8988T (cell line): ENCODE measurements around the gene ATG10.
"Not testable (repeated sequence)": the region's sequence is repeated elsewhere in the genome, so short reads cannot be mapped to it uniquely, and the experiment has no call there.

ENCODE experiments used
- DNase-seq: peaks from one replicate; pipeline ENCODE4 v3.0.0; 2011

ATG10 gene

DNA sequence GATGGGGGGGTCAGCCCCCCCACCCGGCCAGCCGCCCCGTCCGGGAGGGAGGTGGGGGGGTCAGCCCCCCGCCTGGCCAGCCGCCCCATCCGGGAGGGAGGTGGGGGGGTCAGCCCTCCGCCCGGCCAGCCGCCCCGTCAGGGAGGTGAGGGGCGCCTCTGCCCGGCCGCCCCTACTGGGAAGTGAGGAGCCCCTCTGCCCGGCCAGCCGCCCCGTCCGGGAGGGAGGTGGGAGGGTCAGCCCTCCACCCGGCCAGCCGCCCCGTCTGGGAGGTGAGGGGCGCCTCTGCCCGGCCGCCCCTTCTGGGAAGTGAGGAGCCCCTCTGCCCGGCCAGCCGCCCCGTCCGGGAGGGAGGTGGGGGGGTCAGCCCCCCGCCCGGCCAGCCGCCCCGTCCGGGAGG is 168.0 kb downstream of the ATG10 start:
- DNase-seq = not testable (repeated sequence)

DNA sequence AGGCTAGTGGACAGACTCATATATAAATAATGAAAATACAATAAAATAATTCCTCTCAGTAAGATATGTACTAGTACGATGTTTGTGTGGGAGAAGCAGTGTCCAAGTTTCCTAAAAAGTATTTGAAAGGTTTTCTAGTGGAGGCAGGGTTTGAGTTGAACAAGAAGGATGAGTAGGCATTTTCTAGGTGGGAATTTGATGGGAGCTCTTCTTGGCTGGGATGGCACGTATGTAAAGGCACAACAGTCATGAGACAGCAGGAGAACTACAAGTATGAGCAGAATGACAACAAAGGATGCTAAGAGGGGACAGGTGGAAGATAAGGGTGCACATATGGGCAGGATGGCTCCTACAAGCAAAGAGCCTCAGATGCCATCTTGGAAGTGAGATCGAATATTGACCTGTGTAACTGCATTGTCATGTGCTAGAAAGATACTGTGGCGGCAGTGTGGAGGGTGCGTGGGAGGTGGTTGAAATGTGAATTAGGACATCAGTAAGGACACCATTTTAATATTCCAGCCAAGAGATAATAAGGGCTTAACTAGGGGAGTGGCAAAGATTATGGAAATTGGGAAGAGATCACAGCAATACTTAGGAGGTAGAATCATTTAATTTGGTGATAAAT is 170.5 kb downstream of the ATG10 start:
- DNase-seq = no peak

DNA sequence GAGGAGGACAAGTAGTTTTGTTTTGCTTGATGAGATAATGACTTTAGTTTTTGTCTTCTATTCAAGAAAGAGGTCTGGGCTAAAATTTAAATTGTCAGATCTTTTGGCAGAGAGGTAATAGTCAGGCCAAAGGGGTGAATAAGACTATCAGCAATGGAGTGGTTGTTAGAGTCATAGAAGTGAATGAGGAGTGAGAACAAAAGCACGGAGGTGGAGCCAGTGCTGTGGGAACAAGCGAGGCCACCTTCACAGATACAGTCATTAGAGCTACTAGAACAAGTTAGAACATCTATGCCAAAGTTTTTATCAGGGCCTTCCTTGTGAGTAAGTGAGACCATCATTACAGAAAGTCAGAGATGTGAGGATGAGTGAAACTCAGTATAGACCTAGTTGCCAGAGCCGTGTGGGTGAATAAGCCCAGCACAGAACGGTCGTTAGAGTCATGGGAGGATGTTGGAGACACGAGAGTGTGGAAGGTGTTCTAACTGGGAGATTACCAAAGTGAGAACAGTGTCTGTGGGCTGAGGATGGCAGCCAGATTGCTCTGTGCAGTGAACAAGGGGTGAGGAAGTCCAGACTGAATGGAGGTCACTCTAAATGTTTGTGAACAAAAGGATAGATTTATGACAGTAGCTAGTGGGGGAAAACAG is 171.2 kb downstream of the ATG10 start:
- DNase-seq = no peak

DNA sequence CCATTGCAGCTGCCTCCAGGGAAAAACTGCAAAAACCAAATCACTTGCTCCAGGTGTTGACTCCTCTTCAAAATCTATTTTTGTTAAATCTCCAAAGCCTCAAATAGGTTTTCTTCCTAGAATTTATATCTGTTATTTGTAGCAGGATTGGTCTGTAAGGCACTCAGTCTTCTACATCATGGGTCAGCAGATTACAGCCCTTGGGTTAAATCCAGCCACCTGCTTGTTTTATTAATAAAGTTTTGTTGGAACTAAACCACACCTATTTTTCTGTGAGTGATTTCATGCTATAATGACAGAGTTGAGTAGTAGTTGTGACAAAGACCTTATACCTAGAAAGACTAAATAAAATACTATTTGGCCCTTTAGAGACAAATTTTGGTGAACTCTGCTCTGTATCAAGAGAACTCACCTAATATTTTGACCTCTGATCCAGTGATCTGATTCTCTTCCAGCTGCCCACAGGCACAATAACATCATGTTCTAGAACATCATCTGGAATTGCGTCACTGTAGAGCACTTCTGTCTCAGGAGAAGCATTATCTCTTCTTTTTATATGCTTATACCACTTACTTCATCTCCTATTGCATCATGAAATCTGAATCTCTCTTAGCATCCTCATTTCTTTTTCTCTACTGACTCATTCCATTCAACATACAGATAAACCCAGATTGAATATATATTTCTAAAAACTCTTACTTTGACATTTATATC is 176.2 kb downstream of the ATG10 start:
- no peak for DNase-seq

DNA sequence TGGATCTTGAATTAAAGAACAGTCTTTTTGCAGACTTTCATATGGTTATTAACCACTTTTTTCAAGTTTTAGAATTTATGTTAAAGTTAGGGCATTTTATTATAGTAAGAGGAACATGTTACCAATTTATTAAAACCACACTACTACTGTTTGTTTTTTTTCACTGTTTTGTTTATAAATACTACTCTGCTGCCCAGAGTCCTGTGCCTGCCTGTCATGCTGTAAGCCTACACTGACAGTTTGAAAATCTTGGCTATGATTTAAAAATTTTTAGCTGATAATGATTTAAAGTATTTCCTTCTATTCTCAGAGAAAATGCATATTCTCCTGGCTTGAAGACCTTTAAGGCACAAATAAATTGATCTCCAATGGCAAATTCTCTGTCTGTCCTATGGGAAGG is 177.6 kb downstream of the ATG10 start:
- no peak for DNase-seq

DNA sequence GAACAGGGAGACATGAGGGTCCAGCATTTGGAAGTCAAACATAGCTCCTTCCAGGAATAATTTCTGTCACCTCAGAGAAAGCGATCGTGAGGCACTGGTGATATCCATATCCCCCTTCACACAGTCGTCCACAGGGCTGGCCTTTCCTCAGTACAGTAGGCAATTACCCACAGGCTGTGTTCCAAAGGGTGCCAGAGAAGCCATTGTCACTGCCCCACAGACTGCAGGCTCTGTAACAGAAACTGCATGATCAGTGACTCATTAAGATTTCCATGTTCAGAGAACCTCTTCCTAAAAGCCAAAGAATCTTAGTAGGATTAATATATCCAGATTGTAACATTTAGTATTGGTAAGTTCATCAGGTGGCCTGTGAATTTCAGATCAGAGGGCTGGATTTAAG is 178.7 kb downstream of the ATG10 start:
- DNase-seq = no peak

DNA sequence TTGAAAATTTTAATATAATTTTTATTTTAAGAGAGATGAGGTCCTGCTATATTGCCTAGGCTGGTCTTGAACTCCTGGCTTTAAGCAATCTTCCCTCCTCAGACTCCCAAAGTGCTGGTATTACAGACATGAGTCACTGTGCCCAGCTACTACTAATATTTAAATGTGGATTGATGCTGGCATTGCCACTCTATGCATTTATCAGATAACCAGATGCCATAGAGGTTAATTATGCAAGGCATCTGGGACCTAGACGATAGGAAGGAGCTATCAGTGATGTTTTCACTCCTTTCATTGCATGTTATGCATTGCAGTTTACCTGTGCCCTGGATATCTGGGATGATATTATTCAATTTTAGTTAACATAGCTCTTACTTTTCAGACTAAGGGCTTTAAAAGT is 179.4 kb downstream of the ATG10 start:
- no peak for DNase-seq

DNA sequence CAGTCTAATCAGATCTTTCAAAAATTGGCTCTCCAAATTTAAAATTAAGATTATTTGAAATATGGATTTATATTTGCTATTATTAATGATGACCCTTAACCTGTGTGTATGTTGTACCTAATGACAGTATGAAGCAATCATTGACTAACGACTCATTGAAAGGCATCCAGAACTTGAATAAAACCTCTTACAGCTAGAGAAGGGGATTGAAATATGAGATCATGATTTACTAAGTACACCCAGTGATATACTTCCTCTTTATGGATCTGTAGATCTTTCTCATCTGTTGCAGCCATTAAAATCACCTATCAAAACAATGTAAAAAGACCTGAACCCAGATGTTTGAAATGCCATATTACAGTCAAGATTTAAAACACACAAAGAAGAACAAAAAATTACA is 179.8 kb downstream of the ATG10 start:
- no peak for DNase-seq

DNA sequence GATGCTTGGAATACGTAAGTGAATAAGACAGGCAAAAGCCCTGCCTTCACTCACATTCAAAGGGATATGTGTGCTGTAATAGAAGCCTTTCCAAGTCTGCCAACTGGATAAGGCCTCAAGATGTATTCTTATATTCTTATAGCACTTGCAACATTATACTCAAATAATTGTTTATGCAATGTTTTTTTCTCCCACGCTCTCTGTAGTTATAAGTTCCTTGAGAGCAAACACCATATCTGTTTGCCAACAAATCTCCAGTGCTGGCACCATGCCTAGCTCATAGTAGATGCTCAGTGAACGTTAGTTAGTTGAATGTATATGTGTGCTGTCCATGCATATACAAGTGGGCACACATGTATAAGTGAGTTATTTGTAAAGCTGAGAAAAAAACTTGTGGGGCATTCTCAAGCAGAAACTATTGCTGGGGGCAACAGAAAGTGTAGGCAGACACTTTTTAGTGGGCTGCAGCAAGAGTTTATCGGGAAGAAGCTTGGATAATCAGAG is 181.2 kb downstream of the ATG10 start:
- no peak for DNase-seq

DNA sequence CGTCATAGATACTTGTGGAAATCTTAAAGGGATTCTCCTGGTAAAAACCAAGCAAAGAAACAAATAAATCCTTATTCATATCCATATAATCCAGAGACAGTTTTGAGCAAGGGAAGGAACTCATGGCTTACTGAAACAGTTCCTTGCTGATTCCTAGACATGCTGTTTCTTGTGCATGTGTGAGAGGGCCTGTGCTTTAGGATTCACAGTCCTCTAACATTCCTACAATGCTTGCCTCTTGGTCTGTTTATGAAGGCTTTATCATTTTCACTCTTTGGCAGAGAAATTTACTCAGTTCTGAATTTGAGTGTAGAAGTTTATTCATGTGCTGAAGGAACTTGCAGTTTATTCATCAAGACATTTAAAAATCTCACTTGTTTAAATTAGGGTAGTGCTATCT is 183.0 kb downstream of the ATG10 start:
- DNase-seq = no peak

DNA sequence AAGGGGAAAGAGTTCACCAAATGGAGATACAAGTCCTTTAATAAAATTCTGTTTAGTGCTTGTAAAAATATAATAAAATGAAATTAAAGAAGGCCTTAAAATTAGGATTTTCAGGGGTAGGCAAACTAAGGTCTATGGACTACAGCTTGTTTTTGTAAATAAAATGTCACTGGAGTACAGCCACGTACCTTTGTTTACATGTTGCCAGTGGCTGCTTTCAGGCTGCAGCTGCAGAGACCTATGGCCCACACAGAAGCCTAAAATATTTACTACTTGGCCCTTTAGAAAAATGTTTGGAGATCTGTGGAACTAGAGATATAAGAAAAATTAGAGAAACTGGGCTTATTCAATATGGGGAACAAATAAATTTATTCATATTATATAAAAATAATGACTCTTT is 183.5 kb downstream of the ATG10 start:
- DNase-seq = no peak

DNA sequence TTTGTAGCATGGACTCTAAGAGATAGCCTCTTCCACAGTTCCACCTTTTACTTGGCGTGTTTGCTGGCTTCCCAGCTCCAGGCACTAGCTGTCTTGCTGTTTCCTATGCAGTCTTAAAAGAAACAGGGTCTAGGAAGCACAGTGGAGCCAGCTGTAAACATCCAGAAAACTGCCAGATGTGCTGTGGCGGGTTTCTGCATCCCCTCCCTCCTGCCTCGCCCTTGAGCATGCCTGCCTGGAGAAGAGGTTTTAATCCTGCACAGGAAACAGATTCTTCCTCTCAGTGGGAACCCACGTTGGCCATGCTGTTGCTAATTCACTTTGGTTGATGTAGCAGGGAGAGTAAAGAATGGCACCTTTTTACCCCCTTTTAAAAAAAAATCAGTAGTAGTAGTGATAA is 185.1 kb downstream of the ATG10 start:
- no peak for DNase-seq

DNA sequence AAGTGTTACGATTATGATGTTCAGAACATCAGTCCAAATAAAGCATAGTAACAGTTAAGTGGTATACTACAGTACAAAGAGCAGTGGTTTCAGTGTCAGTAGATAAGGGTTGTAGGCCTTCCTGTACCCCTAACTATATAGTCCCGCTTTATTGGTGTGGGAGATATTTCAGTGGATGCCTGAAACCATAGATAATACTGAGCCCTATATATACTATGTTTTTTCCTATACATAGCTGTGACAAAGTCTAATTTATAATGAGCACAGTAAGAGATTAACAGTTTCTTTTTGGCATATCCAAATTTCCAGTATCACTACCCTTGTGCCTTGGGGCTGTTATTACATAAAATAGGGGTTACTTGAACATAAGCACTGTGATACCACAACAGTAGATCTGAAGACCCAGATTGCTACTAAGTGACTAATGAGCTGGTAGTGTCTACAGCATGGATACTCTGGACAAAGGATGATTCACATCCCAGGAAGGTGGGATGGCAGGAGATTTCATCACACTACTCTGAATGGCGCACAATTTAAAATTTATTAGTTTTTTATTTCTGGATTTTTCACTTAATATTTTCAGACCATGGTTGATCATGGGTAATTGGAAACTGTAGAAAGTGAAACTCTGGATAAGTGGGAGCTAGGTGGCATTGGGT is 187.1 kb downstream of the ATG10 start:
- no peak for DNase-seq

DNA sequence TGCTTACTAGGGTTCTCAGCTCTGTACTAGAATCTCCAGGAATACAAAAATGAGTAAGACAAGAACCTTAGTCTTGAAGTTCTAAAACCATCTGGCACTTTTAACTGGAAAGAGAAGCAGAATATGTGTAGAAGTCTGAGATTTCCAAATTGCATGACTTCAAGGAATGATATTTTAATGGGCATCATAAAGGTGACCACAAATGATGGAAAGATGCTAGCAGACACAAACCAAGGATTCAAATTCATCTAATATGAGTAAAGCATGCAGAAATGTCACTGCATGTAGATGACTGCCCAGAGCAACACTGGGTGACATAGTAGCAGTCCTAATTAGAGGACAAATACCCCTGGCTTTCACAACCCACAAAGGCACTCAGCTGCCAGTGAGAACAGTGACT is 189.1 kb downstream of the ATG10 start:
- no peak for DNase-seq

DNA sequence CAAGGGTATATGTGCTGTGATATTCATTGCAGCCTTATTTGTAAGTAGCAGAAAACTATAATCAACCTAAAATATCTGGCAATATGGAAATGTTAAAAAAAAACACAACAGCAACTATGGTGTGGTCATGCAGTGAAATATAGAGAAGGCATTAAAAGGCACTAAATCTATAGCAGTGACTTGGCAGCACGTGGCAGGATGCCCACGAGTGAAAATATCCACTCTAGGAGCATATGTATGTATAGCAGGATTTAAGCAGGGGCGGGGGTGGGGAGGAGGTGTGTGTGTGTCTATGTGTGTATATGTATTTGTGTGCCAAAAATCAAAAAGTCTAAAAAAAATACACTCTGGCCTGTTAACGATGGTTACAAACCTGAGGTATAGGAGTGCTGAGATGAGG is 190.8 kb downstream of the ATG10 start:
- DNase-seq = no peak

DNA sequence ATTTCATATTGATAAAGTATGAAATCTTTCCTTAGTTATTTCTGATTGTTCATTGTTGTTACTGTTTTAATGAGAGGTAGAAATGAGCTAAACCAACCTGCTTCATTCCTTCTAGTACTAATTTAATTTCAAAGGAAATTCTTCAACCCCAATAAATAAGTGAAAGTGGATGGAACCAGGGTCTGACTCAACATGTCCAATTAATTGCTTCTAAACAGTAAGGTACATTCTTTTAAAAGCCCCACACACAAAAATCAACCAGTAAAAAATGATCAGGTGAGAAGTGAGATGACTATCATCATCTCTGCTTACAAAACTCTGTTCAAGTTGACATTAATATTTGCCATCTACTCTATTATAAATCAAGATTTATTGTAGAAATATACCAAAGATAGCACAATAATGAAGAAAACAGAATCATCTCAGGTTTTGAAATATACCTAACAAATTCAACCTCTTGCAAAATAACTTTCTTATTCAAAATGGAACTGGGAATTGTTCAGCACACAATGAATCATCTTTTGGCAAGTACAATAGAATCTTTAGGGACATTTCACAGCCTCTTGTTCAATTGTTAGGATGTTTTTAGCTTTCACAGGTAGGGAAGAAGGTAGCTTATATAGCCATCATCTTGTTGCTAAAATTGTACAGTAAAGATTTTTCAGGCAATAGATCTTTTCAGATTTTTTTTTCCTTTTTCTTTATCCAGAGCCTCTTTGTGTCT is 191.8 kb downstream of the ATG10 start:
- no peak for DNase-seq

DNA sequence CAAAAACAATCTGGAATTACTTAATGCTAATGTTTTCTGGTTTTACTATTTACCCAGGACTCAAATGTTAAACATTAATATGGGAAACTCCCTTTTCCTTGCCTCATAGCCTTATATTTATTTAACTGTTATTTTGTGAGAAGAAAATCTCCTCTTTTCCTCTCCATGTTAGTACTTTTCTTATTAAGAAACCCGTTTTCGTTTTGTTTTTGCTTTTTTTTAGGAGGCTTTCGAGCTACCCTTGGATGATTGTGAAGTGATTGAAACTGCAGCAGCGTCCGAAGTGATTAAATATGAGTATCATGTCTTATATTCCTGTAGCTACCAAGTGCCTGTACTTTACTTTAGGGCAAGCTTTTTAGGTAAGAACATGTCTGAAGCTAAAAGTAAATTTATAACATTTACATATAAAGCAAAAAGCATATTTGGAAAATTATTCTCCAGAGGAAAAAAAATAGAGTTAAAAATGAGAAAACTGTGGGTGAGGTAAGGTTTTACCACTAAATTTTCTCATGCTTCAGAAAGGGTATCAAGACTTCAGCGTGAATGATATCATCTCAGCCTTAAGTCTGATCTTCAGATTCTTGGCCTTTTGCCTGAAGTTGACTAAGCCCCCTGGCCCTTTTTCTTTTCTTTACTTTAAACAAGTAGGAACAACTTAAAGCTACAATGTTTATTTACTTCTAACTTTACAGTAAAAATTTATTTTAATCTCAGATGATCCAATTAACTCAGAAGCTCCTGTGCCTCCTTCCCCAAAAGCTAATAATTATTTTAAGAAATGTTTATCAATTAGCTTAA is 192.6 kb downstream of the ATG10 start:
- no peak for DNase-seq

DNA sequence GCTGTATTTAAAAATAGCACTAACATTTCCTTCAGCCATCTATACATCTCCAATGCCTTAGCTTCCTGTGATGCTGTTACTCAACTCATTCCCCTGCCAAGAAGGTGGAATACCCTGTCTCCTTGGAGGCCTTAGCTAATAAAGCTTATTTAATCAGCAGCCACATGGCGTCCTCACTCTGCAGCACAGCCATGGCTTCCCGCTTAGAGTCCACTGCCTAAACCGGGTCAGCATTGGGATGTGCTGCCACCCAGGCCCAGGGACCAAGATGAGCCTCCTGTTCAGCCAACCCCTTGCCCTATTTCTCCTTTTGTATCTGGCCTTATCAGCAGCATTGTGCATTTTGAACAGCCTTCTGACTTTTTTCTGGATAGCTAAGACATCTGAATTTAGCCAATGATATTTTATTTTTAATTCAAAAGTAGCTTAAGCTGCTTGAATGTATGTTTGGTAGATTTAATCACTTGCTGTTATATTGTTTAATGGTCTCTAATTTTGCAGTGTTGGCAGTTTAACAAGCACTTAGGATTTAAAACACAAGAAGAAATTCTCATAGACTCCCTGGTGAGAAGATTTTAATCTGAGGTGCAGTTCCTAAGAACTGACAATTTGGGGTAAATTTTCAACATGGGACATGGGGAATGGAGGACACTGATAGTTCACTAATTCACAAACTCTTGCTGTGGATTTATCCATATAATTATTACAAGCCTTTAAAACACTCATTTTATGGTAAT is 193.3 kb downstream of the ATG10 start:
- no peak for DNase-seq

DNA sequence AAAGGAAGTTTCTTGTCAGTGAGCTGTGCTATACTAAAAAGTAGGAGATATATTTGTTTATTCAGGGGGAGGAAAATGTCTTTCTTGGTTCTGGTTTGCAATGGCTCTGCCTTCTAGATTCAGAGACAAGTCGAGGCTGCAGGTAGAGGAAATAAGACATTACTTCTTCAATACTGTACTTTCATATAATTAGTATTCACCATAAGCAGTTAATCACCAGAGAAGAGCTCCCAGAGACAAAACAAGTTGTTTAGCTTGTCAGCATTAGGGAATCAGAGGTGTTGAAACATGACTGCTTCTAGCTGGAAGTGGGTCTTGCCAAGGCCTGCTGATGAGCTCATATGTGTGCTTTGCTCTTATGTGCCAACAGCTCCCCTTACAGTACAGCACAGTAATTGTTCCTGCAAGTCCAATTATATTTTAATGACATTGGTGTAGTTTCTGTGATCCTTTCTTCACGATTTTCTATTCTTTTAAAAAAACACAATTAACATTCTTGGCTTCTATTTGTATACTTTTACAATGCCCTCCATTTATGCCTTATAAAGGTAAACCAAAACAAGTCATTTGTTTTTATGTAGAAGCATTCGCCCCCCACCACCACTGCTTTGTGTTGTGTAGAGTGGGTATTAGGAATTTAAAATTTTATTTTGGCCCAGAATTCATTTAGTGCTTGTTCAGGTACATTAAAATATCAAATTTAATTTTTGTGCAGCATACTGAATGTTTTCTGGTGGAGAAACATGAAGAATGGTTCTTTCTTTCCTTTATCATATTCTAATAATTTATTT is 194.1 kb downstream of the ATG10 start:
- no peak for DNase-seq

DNA sequence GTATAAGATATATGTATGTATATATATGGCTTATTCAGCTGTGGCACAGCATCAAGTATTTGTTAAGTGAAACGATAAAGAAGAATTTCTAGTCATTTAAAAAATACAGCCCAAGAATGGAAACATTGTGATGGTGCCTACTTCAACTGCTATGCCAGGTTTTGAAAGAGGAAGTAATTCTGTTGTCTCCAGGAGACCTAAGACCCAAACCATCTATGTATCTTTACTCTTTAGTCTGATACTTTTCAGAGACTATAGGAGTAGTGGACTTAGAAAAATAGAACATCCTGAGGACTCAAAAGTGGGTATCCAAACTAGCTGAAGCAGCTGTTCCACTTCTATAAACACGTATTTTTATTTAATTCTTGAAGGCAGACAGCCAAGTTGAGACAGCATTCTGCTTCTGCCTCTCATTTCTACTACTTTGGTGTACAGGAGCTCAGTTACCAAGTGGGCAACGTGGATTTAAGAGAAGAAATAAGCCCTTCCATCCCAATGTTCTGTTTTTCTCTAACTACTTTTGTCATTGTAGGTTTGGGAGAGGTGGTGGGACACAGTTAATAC is 195.6 kb downstream of the ATG10 start:
- DNase-seq = no peak
